Endothelial cell (in vitro differentiated cells): Measurements from ENCODE around the gene S100A12. TPM values are rescaled to one million over a fixed set of nuclear protein-coding genes. Genes with fewer than 3 reads are reported as not detected.

ENCODE experiments used
- DNase-seq: peaks from one replicate; pipeline ENCODE4 v3.0.0; 2021; ENCODE audit warnings: low spot score
- H3K27ac Mint-ChIP-seq: one replicate; pipeline ENCODE4 v1.8.0; 2021; ENCODE audit warnings: mixed read lengths, inconsistent platforms; ENCODE audit not compliant: unreplicated experiment
- H3K27me3 Mint-ChIP-seq: one replicate; pipeline ENCODE4 v1.8.0; 2021; ENCODE audit warnings: mild to moderate bottlenecking, moderate library complexity, mixed read lengths, inconsistent platforms; ENCODE audit not compliant: unreplicated experiment
- H3K36me3 Mint-ChIP-seq: one replicate; pipeline ENCODE4 v1.8.0; 2021; ENCODE audit warnings: mild to moderate bottlenecking, low read depth, mixed read lengths, inconsistent platforms; ENCODE audit not compliant: unreplicated experiment
- H3K4me1 Mint-ChIP-seq: one replicate; pipeline ENCODE4 v1.8.0; 2021; ENCODE audit warnings: mild to moderate bottlenecking, mixed read lengths, inconsistent platforms; ENCODE audit not compliant: unreplicated experiment
- H3K4me3 Mint-ChIP-seq: one replicate; pipeline ENCODE4 v1.8.0; 2021; ENCODE audit warnings: mild to moderate bottlenecking, mixed read lengths, inconsistent platforms; ENCODE audit not compliant: unreplicated experiment
- H3K9me3 Mint-ChIP-seq: one replicate; pipeline ENCODE4 v1.8.0; 2021; ENCODE audit warnings: mixed read lengths, inconsistent platforms; ENCODE audit not compliant: unreplicated experiment
- total RNA-seq: library from RNA; stranded (reverse); fragmentation: NEBNext Ultra II Directional; extraction: Animal tissue kit (Norgen Biotek cat#: 25700); gene quantifications from one replicate; pipeline ENCODE4 v1.2.1, GENCODE V29; 2021; ENCODE audit not compliant: unreplicated experiment
- TF ChIP-seq, protein P1 (sequence below): fragments of 200-600 bp; sonication (generic); IDR thresholded peaks from one replicate; pipeline ENCODE4 v1.5.0; 2021; ENCODE audit warnings: antibody characterized with exemption; ENCODE audit not compliant: unreplicated experiment

The S100A12 gene
- total RNA-seq, 1 donor from 2014 or later, result not detected

DNA sequence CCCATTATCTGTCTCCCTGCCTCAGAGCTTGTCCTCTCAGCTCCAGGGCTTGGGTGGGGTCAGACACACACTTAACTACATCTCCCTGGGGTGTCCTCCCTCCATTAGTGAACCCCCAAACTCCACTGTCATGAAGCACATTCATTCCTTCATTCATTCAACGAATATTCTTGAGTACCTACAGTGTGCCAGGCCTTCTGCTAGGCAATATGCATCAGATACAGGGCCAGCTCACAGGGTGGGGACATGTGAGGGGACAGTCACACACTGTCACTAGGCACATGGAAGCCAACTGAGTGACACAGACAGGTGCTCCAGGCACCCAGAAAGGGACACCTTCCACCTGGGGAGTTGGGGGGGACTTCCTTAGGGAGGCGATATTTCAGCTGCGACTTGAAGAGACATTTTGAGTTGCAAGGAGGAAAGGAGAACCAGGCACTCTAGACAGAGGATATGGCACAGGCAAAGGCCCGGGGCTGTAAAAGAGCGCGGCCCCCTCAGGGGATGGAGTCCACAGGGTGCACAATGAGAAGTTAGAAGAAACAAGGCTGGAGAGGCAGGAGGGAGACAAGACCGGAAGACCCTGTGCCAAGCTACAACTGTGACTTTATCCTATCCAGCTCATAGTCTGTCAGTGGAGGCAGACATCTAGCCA is 24.1 kb upstream of the S100A12 start:
- Mint-ChIP-seq H3K27ac (no peak overlapping the region), H3K9me3 (no peaks in the 10 kb centered on the region), H3K4me1 (no peaks in the 10 kb centered on the region), H3K36me3 (no peaks in the 10 kb centered on the region), H3K27me3 (peaks cover 4% of the 10 kb centered on the region), H3K4me3 (no peak overlapping the region)
- DNase-seq, result no peak
- TF ChIP-seq, protein P1, sequence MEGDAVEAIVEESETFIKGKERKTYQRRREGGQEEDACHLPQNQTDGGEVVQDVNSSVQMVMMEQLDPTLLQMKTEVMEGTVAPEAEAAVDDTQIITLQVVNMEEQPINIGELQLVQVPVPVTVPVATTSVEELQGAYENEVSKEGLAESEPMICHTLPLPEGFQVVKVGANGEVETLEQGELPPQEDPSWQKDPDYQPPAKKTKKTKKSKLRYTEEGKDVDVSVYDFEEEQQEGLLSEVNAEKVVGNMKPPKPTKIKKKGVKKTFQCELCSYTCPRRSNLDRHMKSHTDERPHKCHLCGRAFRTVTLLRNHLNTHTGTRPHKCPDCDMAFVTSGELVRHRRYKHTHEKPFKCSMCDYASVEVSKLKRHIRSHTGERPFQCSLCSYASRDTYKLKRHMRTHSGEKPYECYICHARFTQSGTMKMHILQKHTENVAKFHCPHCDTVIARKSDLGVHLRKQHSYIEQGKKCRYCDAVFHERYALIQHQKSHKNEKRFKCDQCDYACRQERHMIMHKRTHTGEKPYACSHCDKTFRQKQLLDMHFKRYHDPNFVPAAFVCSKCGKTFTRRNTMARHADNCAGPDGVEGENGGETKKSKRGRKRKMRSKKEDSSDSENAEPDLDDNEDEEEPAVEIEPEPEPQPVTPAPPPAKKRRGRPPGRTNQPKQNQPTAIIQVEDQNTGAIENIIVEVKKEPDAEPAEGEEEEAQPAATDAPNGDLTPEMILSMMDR, result no peak

GRCh38 chr1:153397924-153398651 is 22.7 kb upstream of the S100A12 start:
- no peak overlapping the region for H3K27ac Mint-ChIP-seq
- no peaks in the 10 kb centered on the region for H3K4me1 Mint-ChIP-seq
- no peak overlapping the region for H3K4me3 Mint-ChIP-seq
- peaks cover 4% of the 10 kb centered on the region for H3K27me3 Mint-ChIP-seq
- no peaks in the 10 kb centered on the region for H3K36me3 Mint-ChIP-seq
- TF ChIP-seq, protein P1, result no peak
- H3K9me3 Mint-ChIP-seq, result no peaks in the 10 kb centered on the region
- DNase-seq, result no peak

GRCh38 chr1:153397051-153397923 is 21.9 kb upstream of the S100A12 start:
- H3K27me3 Mint-ChIP-seq, result peaks cover 4% of the 10 kb centered on the region
- H3K4me1 Mint-ChIP-seq, result no peaks in the 10 kb centered on the region
- no peak overlapping the region for H3K27ac Mint-ChIP-seq
- H3K4me3 Mint-ChIP-seq, result no peak overlapping the region
- TF ChIP-seq, protein P1, result no peak
- H3K9me3 Mint-ChIP-seq, result no peaks in the 10 kb centered on the region
- DNase-seq, result no peak
- no peaks in the 10 kb centered on the region for H3K36me3 Mint-ChIP-seq

DNA sequence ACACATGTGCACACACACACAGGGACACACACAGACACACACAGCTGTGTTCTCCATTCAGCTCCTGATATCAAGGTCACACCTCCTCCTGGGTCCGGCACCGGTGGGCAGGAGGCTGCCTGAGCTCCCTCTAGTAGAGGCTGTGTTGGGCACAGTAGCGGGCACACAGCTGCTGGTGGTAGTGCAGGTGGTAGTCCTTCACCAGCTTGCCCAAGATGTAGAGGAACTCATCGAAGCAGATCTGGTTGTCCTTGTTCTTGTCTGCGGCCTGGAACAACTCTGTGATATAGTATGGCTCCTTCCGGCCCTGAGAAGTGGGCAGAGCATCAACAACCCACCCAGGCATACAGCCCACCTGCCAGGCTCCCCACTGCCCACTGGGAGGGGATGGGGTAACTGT is 21.0 kb upstream of the S100A12 start:
- no peak overlapping the region for H3K4me3 Mint-ChIP-seq
- H3K36me3 Mint-ChIP-seq, result no peaks in the 10 kb centered on the region
- H3K27ac Mint-ChIP-seq, result no peak overlapping the region
- TF ChIP-seq, protein P1, result no peak
- H3K9me3 Mint-ChIP-seq, result no peaks in the 10 kb centered on the region
- H3K27me3 Mint-ChIP-seq, result peaks cover 4% of the 10 kb centered on the region
- no peaks in the 10 kb centered on the region for H3K4me1 Mint-ChIP-seq
- no peak for DNase-seq
